ENCODE results near the gene KRR1.

DNA sequence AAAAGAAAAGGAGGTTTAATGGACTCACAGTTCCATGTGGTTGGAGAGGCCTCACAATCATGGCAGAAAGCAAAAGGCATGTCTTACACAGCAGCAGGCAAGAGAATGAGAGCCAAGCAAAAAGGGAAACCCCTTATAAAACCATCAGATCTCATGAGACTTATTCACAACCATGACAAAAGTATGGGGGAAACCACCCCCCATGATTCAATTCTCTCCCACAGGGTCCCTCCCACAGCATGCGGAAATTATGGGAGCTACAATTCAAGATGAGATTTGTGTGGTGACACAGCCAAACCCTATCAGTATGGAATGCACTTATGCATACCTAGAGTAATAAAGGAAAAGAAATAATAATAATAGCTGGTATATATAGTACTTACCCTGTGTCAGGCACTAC lies 35.3 kb downstream of the KRR1 start:
- TF ChIP-seq, protein P1, sequence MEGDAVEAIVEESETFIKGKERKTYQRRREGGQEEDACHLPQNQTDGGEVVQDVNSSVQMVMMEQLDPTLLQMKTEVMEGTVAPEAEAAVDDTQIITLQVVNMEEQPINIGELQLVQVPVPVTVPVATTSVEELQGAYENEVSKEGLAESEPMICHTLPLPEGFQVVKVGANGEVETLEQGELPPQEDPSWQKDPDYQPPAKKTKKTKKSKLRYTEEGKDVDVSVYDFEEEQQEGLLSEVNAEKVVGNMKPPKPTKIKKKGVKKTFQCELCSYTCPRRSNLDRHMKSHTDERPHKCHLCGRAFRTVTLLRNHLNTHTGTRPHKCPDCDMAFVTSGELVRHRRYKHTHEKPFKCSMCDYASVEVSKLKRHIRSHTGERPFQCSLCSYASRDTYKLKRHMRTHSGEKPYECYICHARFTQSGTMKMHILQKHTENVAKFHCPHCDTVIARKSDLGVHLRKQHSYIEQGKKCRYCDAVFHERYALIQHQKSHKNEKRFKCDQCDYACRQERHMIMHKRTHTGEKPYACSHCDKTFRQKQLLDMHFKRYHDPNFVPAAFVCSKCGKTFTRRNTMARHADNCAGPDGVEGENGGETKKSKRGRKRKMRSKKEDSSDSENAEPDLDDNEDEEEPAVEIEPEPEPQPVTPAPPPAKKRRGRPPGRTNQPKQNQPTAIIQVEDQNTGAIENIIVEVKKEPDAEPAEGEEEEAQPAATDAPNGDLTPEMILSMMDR (IDR thresholded peaks at IDR 0.05; ENCODE audit: low read depth, low read length) = no peak
- TF ChIP-seq EZH2phosphoT487 (IDR thresholded peaks at IDR 0.05; ENCODE audit: low read depth) = no peak

Measured in OCI-LY3 (cell line).